Measurements from ENCODE around the gene SLC30A7. TPM values are rescaled to one million over a fixed set of nuclear protein-coding genes. Genes with fewer than 3 reads are reported as not detected.

SLC30A7 gene
- total RNA-seq, 1 donor from 2014 or later, result 56.6 TPM

- peaks cover 18% of the 10 kb centered on the region for H3K36me3 ChIP-seq (ENCODE audit: insufficient read depth, low read length)
- peaks cover 10% of the 10 kb centered on the region for H4K20me1 ChIP-seq (ENCODE audit: insufficient read depth, low read length)
- H3K4me3 Mint-ChIP-seq (ENCODE audit: unreplicated experiment), result peak overlapping the region; percentile 96
- peak overlapping the region; percentile 97 for H3K9ac ChIP-seq (ENCODE audit: low read length)
- H3K4me1 Mint-ChIP-seq (ENCODE audit: low read depth, unreplicated experiment), result peaks cover 19% of the 10 kb centered on the region
- H3K4me1 ChIP-seq (ENCODE audit: insufficient read depth, low read length), result peaks cover 15% of the 10 kb centered on the region
- no peaks in the 10 kb centered on the region for H3K9me3 ChIP-seq (ENCODE audit: insufficient read depth, low read depth, low read length)
- H3K27me3 ChIP-seq (ENCODE audit: insufficient read depth, low read length), result no peaks in the 10 kb centered on the region
- H3K27ac Mint-ChIP-seq (ENCODE audit: unreplicated experiment), result peak overlapping the region; percentile 99
- H3K79me2 ChIP-seq (ENCODE audit: insufficient read depth, low read length), result peaks cover 65% of the 10 kb centered on the region
- no peaks in the 10 kb centered on the region for H3K9me3 Mint-ChIP-seq (ENCODE audit: unreplicated experiment)
- DNase-seq (ENCODE audit: low read depth) (peak; percentile 72), FAIRE-seq (no peak)
- peak overlapping the region; percentile 96 for H3K4me3 ChIP-seq (ENCODE audit: insufficient read depth, low read depth, low read length)
- H3K27me3 Mint-ChIP-seq (ENCODE audit: low read depth, unreplicated experiment), result no peaks in the 10 kb centered on the region
- peaks cover 3% of the 10 kb centered on the region for H3K36me3 Mint-ChIP-seq (ENCODE audit: low read depth, unreplicated experiment)
- H3K27ac ChIP-seq (ENCODE audit: low read depth, low read length), result peak overlapping the region; percentile 90
- TF ChIP-seq EZH2 (IDR thresholded peaks at IDR 0.05; ENCODE audit: insufficient read depth, low read length) (no peak), CTCF (IDR thresholded peaks at IDR 0.05; ENCODE audit: insufficient read depth, low read depth, low read length) (no peak)
- peak overlapping the region; percentile 90 for H3K4me2 ChIP-seq (ENCODE audit: low read length)
- peak overlapping the region; percentile 69 for H2AFZ ChIP-seq (ENCODE audit: low read depth, low read length)
These were observed 642 bp downstream of the SLC30A7 start for GRCh38 chr1:100896481-100896982.

- H3K36me3 ChIP-seq (ENCODE audit: insufficient read depth, low read length), result peaks cover 34% of the 10 kb centered on the region
- no peak overlapping the region for H3K4me2 ChIP-seq (ENCODE audit: low read length)
- no peaks in the 10 kb centered on the region for H3K27me3 Mint-ChIP-seq (ENCODE audit: low read depth, unreplicated experiment)
- H3K9me3 Mint-ChIP-seq (ENCODE audit: unreplicated experiment), result no peaks in the 10 kb centered on the region
- H3K4me3 ChIP-seq (ENCODE audit: insufficient read depth, low read depth, low read length), result no peak overlapping the region
- TF ChIP-seq EZH2 (IDR thresholded peaks at IDR 0.05; ENCODE audit: insufficient read depth, low read length) (no peak), CTCF (IDR thresholded peaks at IDR 0.05; ENCODE audit: insufficient read depth, low read depth, low read length) (no peak)
- FAIRE-seq (no peak), DNase-seq (ENCODE audit: low read depth) (no peak)
- no peaks in the 10 kb centered on the region for H3K9me3 ChIP-seq (ENCODE audit: insufficient read depth, low read depth, low read length)
- H3K4me1 ChIP-seq (ENCODE audit: insufficient read depth, low read length), result peaks cover 4% of the 10 kb centered on the region
- H3K79me2 ChIP-seq (ENCODE audit: insufficient read depth, low read length), result peaks cover 68% of the 10 kb centered on the region
- H3K27ac Mint-ChIP-seq (ENCODE audit: unreplicated experiment), result no peak overlapping the region
- H2AFZ ChIP-seq (ENCODE audit: low read depth, low read length), result no peak overlapping the region
- H4K20me1 ChIP-seq (ENCODE audit: insufficient read depth, low read length), result peaks cover 20% of the 10 kb centered on the region
- no peaks in the 10 kb centered on the region for H3K27me3 ChIP-seq (ENCODE audit: insufficient read depth, low read length)
- no peak overlapping the region for H3K27ac ChIP-seq (ENCODE audit: low read depth, low read length)
- peaks cover 14% of the 10 kb centered on the region for H3K36me3 Mint-ChIP-seq (ENCODE audit: low read depth, unreplicated experiment)
- no peak overlapping the region for H3K9ac ChIP-seq (ENCODE audit: low read length)
- no peak overlapping the region for H3K4me3 Mint-ChIP-seq (ENCODE audit: unreplicated experiment)
- H3K4me1 Mint-ChIP-seq (ENCODE audit: low read depth, unreplicated experiment), result peaks cover 9% of the 10 kb centered on the region
These were observed 6.5 kb downstream of the SLC30A7 start for GRCh38 chr1:100902365-100902764.

- peaks cover 38% of the 10 kb centered on the region for H3K36me3 ChIP-seq (ENCODE audit: insufficient read depth, low read length)
- H3K27ac Mint-ChIP-seq (ENCODE audit: unreplicated experiment), result no peak overlapping the region
These were observed 7.9 kb downstream of the SLC30A7 start for GRCh38 chr1:100903777-100904176.

More at GRCh38 chr1:100903777-100904176, 7.9 kb downstream of the SLC30A7 start:
- no peaks in the 10 kb centered on the region for H3K9me3 ChIP-seq (ENCODE audit: insufficient read depth, low read depth, low read length)
- no peak overlapping the region for H2AFZ ChIP-seq (ENCODE audit: low read depth, low read length)
- peaks cover 14% of the 10 kb centered on the region for H3K36me3 Mint-ChIP-seq (ENCODE audit: low read depth, unreplicated experiment)
- H3K9ac ChIP-seq (ENCODE audit: low read length), result no peak overlapping the region
- no peaks in the 10 kb centered on the region for H3K9me3 Mint-ChIP-seq (ENCODE audit: unreplicated experiment)
- H3K27ac ChIP-seq (ENCODE audit: low read depth, low read length), result no peak overlapping the region
- FAIRE-seq (no peak), DNase-seq (ENCODE audit: low read depth) (no peak)
- no peaks in the 10 kb centered on the region for H3K27me3 Mint-ChIP-seq (ENCODE audit: low read depth, unreplicated experiment)
- no peak overlapping the region for H3K4me3 ChIP-seq (ENCODE audit: insufficient read depth, low read depth, low read length)
- no peak overlapping the region for H3K4me3 Mint-ChIP-seq (ENCODE audit: unreplicated experiment)
- peaks cover 5% of the 10 kb centered on the region for H3K4me1 Mint-ChIP-seq (ENCODE audit: low read depth, unreplicated experiment)
- TF ChIP-seq CTCF (IDR thresholded peaks at IDR 0.05; ENCODE audit: insufficient read depth, low read depth, low read length), result no peak
- TF ChIP-seq EZH2 (IDR thresholded peaks at IDR 0.05; ENCODE audit: insufficient read depth, low read length), result no peak
- H3K4me2 ChIP-seq (ENCODE audit: low read length), result no peak overlapping the region
- peaks cover 54% of the 10 kb centered on the region for H3K79me2 ChIP-seq (ENCODE audit: insufficient read depth, low read length)
- peaks cover 22% of the 10 kb centered on the region for H4K20me1 ChIP-seq (ENCODE audit: insufficient read depth, low read length)
- H3K4me1 ChIP-seq (ENCODE audit: insufficient read depth, low read length), result no peaks in the 10 kb centered on the region
- no peaks in the 10 kb centered on the region for H3K27me3 ChIP-seq (ENCODE audit: insufficient read depth, low read length)
